Measurements from ENCODE around the gene TOP2B. TPM values are rescaled to one million over a fixed set of nuclear protein-coding genes. Genes with fewer than 3 reads are reported as not detected.

TOP2B gene
- polyA plus RNA-seq, 1 donor (not counting 4 experiments of a cell fraction or from before 2014, with no cell fraction given) = 71.8 TPM

DNA sequence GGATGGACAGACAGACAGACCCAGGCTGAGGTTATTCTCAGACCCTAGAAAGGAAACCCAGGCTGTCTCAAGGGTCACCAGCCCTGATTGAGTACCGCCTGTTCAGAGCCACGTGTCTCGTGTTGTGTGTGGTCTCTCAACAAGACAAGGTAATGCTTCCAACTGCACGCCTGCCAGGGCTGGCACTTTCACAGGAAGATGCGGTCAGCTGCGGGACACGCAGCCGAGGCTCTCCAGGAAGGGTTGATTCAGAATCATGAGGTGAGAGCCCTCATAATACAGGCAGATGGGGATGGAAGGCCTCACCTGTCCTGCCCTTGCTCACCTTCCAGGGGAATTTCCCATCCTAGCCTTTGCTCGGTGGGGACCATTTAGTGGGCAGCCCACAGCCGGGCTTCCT lies 81.4 kb downstream of the TOP2B start:
- no peaks in the 10 kb centered on the region for H3K9me1 ChIP-seq (ENCODE audit: control insufficient read depth, extremely low read depth, insufficient read depth, low read length)
- no peaks in the 10 kb centered on the region for H4K20me1 ChIP-seq (ENCODE audit: control insufficient read depth, extremely low read depth, insufficient read depth, low read length)
- TF ChIP-seq EZH2 (IDR thresholded peaks at IDR 0.05; ENCODE audit: low read length) = no peak
- TF ChIP-seq, protein P1, sequence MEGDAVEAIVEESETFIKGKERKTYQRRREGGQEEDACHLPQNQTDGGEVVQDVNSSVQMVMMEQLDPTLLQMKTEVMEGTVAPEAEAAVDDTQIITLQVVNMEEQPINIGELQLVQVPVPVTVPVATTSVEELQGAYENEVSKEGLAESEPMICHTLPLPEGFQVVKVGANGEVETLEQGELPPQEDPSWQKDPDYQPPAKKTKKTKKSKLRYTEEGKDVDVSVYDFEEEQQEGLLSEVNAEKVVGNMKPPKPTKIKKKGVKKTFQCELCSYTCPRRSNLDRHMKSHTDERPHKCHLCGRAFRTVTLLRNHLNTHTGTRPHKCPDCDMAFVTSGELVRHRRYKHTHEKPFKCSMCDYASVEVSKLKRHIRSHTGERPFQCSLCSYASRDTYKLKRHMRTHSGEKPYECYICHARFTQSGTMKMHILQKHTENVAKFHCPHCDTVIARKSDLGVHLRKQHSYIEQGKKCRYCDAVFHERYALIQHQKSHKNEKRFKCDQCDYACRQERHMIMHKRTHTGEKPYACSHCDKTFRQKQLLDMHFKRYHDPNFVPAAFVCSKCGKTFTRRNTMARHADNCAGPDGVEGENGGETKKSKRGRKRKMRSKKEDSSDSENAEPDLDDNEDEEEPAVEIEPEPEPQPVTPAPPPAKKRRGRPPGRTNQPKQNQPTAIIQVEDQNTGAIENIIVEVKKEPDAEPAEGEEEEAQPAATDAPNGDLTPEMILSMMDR (optimal IDR thresholded peaks at IDR 0.05 in 1 of 3, IDR thresholded peaks at IDR 0.05 in 1 of 3, conservative IDR thresholded peaks at IDR 0.05 in 1 of 3; ENCODE audit: extremely low read depth in 1 of 3, insufficient read depth in 2 of 3, low read length in 3 of 3) = no peak
- no peak overlapping the region for H3K27ac ChIP-seq (ENCODE audit: control insufficient read depth, insufficient read depth, low read length)
- no peak overlapping the region for H3K4me3 ChIP-seq (ENCODE audit: control insufficient read depth in 2 of 3, extremely low read depth in 1 of 3, insufficient read depth in 2 of 3, low read depth in 1 of 3, low read length in 3 of 3)
- H3K79me2 ChIP-seq (ENCODE audit: control insufficient read depth, insufficient read depth, low read length) = no peaks in the 10 kb centered on the region
- no peaks in the 10 kb centered on the region for H3K9me3 ChIP-seq (ENCODE audit: control insufficient read depth, low read depth, low read length)
- H3K4me1 ChIP-seq (ENCODE audit: control insufficient read depth, extremely low read depth, insufficient read depth, low read length) = no peaks in the 10 kb centered on the region
- no peaks in the 10 kb centered on the region for H3K36me3 ChIP-seq (ENCODE audit: control insufficient read depth in 2 of 2, extremely low read depth in 1 of 2, insufficient read depth in 2 of 2, low read length in 2 of 2)
- FAIRE-seq (no peak), DNase-seq (ENCODE audit: low read depth, low spot score) (no peak)
- no peak overlapping the region for H3K9ac ChIP-seq (ENCODE audit: control insufficient read depth, extremely low read depth, insufficient read depth, low read length)
- no peak overlapping the region for H2AFZ ChIP-seq (ENCODE audit: control insufficient read depth, low read length)
- dilution Hi-C loops (cut with MboI; ENCODE audit: extremely low pct_ligation_motif_present, low sequenced_read_pairs) = no loop called here
- no peaks in the 10 kb centered on the region for H3K27me3 ChIP-seq (ENCODE audit: control insufficient read depth, extremely low read depth, insufficient read depth, low read length)
- H3K4me2 ChIP-seq (ENCODE audit: control insufficient read depth, extremely low read depth, insufficient read depth, low read depth, low read length) = no peak overlapping the region

DNA sequence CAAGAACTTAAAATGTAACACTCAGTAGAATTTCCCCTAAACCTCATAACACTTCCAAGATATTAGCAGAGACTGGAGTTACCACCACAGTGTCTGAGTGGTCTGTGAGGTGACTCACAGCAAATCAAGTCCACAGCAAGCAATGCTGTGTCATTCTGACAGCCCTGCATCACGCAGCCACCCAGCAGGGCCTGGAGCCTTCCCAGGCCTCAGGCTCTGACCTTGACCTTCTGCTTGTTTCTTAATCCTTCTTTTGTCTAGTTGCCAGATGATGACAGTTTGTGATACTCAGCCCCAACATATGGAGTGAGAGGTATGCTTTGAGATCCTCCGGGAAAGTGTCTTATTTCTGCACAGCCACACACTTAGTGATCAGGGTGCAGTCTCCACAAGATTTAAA lies 82.5 kb downstream of the TOP2B start:
- DNase-seq (ENCODE audit: low read depth, low spot score) = no peak
- TF ChIP-seq, protein P1 (optimal IDR thresholded peaks at IDR 0.05 in 1 of 3, IDR thresholded peaks at IDR 0.05 in 1 of 3, conservative IDR thresholded peaks at IDR 0.05 in 1 of 3; ENCODE audit: extremely low read depth in 1 of 3, insufficient read depth in 2 of 3, low read length in 3 of 3) = no peak
- TF ChIP-seq EZH2 (IDR thresholded peaks at IDR 0.05; ENCODE audit: low read length) = no peak
- no peak overlapping the region for H3K4me2 ChIP-seq (ENCODE audit: control insufficient read depth, extremely low read depth, insufficient read depth, low read depth, low read length)
- H3K9ac ChIP-seq (ENCODE audit: control insufficient read depth, extremely low read depth, insufficient read depth, low read length) = no peak overlapping the region
- H3K4me1 ChIP-seq (ENCODE audit: control insufficient read depth, extremely low read depth, insufficient read depth, low read length) = no peaks in the 10 kb centered on the region
- no peaks in the 10 kb centered on the region for H3K79me2 ChIP-seq (ENCODE audit: control insufficient read depth, insufficient read depth, low read length)
- H3K4me3 ChIP-seq (ENCODE audit: control insufficient read depth in 2 of 3, extremely low read depth in 1 of 3, insufficient read depth in 2 of 3, low read depth in 1 of 3, low read length in 3 of 3) = no peak overlapping the region
- FAIRE-seq = no peak
- H3K9me1 ChIP-seq (ENCODE audit: control insufficient read depth, extremely low read depth, insufficient read depth, low read length) = no peaks in the 10 kb centered on the region
- no peaks in the 10 kb centered on the region for H4K20me1 ChIP-seq (ENCODE audit: control insufficient read depth, extremely low read depth, insufficient read depth, low read length)
- no peaks in the 10 kb centered on the region for H3K9me3 ChIP-seq (ENCODE audit: control insufficient read depth, low read depth, low read length)
- H3K36me3 ChIP-seq (ENCODE audit: control insufficient read depth in 2 of 2, extremely low read depth in 1 of 2, insufficient read depth in 2 of 2, low read length in 2 of 2) = no peaks in the 10 kb centered on the region
- no peak overlapping the region for H2AFZ ChIP-seq (ENCODE audit: control insufficient read depth, low read length)
- no peak overlapping the region for H3K27ac ChIP-seq (ENCODE audit: control insufficient read depth, insufficient read depth, low read length)
- dilution Hi-C loops (cut with MboI; ENCODE audit: extremely low pct_ligation_motif_present, low sequenced_read_pairs) = no loop called here
- no peaks in the 10 kb centered on the region for H3K27me3 ChIP-seq (ENCODE audit: control insufficient read depth, extremely low read depth, insufficient read depth, low read length)
